B cell (primary cell): ENCODE data around the gene LRRC8D. TPM values are rescaled to one million over a fixed set of nuclear protein-coding genes. Genes with fewer than 3 reads are reported as not detected.

Source experiments
- ATAC-seq: fragments of 200-7000 bp; cut with Tn5 transposase; one replicate; pipeline ENCODE4 v1.10.0; 2021; ENCODE audit warnings: low read depth, mild to moderate bottlenecking, moderate number of reproducible peaks, moderate library complexity
- CTCF ChIA-PET: fragments of 350-600 bp; sonication (Branson Sonifier 250); formaldehyde crosslinking; loops from one replicate; lab custom pipeline; 2021; ENCODE audit warnings: antibody characterized with exemption, inconsistent platforms; lab: Charles Lee
- POLR2A ChIA-PET: fragments of 350-600 bp; sonication (Branson Sonifier 250); formaldehyde crosslinking; loops from one replicate; lab custom pipeline; 2021; ENCODE audit warnings: antibody characterized with exemption; lab: Charles Lee
- DNase-seq: peaks from one replicate; pipeline ENCODE4 v3.0.0; 2013
- H2AFZ ChIP-seq: 2 replicates; pipeline ENCODE4 v1.6.1; 2012; ENCODE audit warnings: mild to moderate bottlenecking, low read depth, low read length; ENCODE audit not compliant: insufficient read depth, poor library complexity, severe bottlenecking
- H3K27ac ChIP-seq, 2 donors: 1 replicate in 1 of 2; 2 replicates in 1 of 2; pipeline ENCODE4 v1.5.1; 2012 to 2013; ENCODE audit warnings: low read length in 2 of 2, mild to moderate bottlenecking in 2 of 2, moderate library complexity in 1 of 2
- H3K27me3 ChIP-seq, 4 experiments: fragments of 200-600 bp in 1 of 4; sonication (generic) in 1 of 4; replicated peaks in 1 of 4; 1 replicate in 2 of 4; 2 replicates in 2 of 4; pipeline versions ENCODE4 v1.6.1 to v1.7.0; 2013 to 2016; ENCODE audit warnings: low read length in 3 of 4, mild to moderate bottlenecking in 2 of 4, mixed read lengths in 1 of 4, moderate library complexity in 1 of 4; ENCODE audit not compliant: insufficient read depth in 4 of 4, control insufficient read depth in 3 of 4; ENCODE audit errors: control extremely low read depth in 1 of 4
- H3K36me3 ChIP-seq, 2 experiments: replicated peaks in 1 of 2; 1 replicate in 1 of 2; 2 replicates in 1 of 2; pipeline versions ENCODE4 v1.6.1 to v1.7.1; 2013; ENCODE audit warnings: low read length in 1 of 2; ENCODE audit not compliant: insufficient read depth in 2 of 2, control insufficient read depth in 1 of 2; ENCODE audit errors: control extremely low read depth in 1 of 2, extremely low read depth in 1 of 2
- H3K4me1 ChIP-seq, 2 donors: fragments of 200-600 bp in 1 of 2; sonication (generic) in 1 of 2; 1 replicate in 1 of 2; 2 replicates in 1 of 2; pipeline versions ENCODE4 v1.5.1 to v1.6.1; 2013 to 2017; ENCODE audit warnings: low read length in 2 of 2; ENCODE audit not compliant: control insufficient read depth in 2 of 2, insufficient read depth in 2 of 2
- H3K4me2 ChIP-seq: replicated peaks from 2 replicates; pipeline ENCODE3; 2012; ENCODE audit warnings: mild to moderate bottlenecking, low read depth, low read length; ENCODE audit not compliant: poor library complexity, severe bottlenecking
- H3K4me3 ChIP-seq, 5 experiments: fragments of 200-600 bp in 1 of 5; sonication (generic) in 1 of 5; 1 replicate in 3 of 5; 2 replicates in 2 of 5; pipeline versions ENCODE4 v1.5.1 to v1.7.0; 2011 to 2016; ENCODE audit warnings: low read length in 4 of 5, mild to moderate bottlenecking in 4 of 5, low read depth in 2 of 5, control low read depth in 1 of 5, moderate library complexity in 1 of 5; ENCODE audit not compliant: insufficient read depth in 1 of 5; ENCODE audit errors: control extremely low read depth in 1 of 5, extremely low read depth in 1 of 5
- H3K79me2 ChIP-seq: fragments of 200-600 bp; sonication (generic); one replicate; pipeline ENCODE4 v1.6.0; 2016; ENCODE audit warnings: low read length; ENCODE audit not compliant: control insufficient read depth, insufficient read depth
- H3K9ac ChIP-seq: fragments of 200-600 bp; sonication (generic); 2 replicates; pipeline ENCODE4 v1.6.1; 2017; ENCODE audit warnings: mild to moderate bottlenecking, low read length, moderate library complexity
- H3K9me3 ChIP-seq, 3 donors: one replicate each; pipeline versions ENCODE4 v1.6.1 to v1.7.1; 2013; ENCODE audit warnings: low read length in 2 of 3; ENCODE audit not compliant: control insufficient read depth in 2 of 3, insufficient read depth in 1 of 3; ENCODE audit errors: control extremely low read depth in 1 of 3
- H4K20me1 ChIP-seq: 2 replicates; pipeline ENCODE4 v1.6.0; 2012; ENCODE audit warnings: mild to moderate bottlenecking, low read length; ENCODE audit not compliant: insufficient read depth, control insufficient read depth, poor library complexity, severe bottlenecking
- H3K27ac Mint-ChIP-seq: one replicate; pipeline ENCODE4 v1.8.0; 2021; ENCODE audit warnings: mixed read lengths
- H3K27me3 Mint-ChIP-seq: one replicate; pipeline ENCODE4 v1.8.0; 2021; ENCODE audit warnings: mixed read lengths
- H3K4me1 Mint-ChIP-seq: one replicate; pipeline ENCODE4 v1.8.0; 2021; ENCODE audit warnings: mixed read lengths
- H3K4me3 Mint-ChIP-seq: one replicate; pipeline ENCODE4 v1.8.0; 2021; ENCODE audit warnings: mixed read lengths
- H3K9me3 Mint-ChIP-seq: one replicate; pipeline ENCODE4 v1.8.0; 2022; ENCODE audit warnings: mixed read lengths; ENCODE audit not compliant: insufficient read depth
- EZH2 ChIP-seq: IDR thresholded peaks from 2 replicates; pipeline ENCODE4 v1.6.1; 2012; ENCODE audit warnings: borderline replicate concordance, low read depth, mild to moderate bottlenecking, moderate library complexity, low read length; ENCODE audit not compliant: insufficient read depth, poor library complexity, severe bottlenecking
- WGBS: methylation state at CpG from one replicate; pipeline ENCODE4 v1.1.5; 2013; ENCODE audit warnings: missing lambda C conversion rate; ENCODE audit not compliant: insufficient coverage; 5-methylcytosine and 5-hydroxymethylcytosine counted together
- intact Hi-C: fragments of 100-400 bp; cut with micrococcal nuclease; formaldehyde crosslinking; loops from one replicate; pipeline ENCODE4 v1.10.0; 2022
- polyA plus RNA-seq: library from polyadenylated mRNA; depleted of rRNA; stranded (reverse); fragments of >200 nt; gene quantifications from 2 replicates; pipeline ENCODE4 v1.2.3, GENCODE V29; 2012
- total RNA-seq, 2 donors: library from RNA; stranded (reverse); fragments of 120-200 nt in 1 of 2; gene quantifications; 1 replicate in 1 of 2; 2 replicates in 1 of 2; pipeline versions ENCODE4 v1.2.3 to v1.2.4, GENCODE V29; 2013 to 2022
- TF ChIP-seq, protein P1 (sequence below): fragments of 200-600 bp; IDR thresholded peaks from one replicate; pipeline ENCODE4 v1.8.0; 2022; ENCODE audit warnings: antibody characterized with exemption, mild to moderate bottlenecking

LRRC8D gene
- total and polyA plus RNA-seq, 2 donors (not counting 1 experiment from before 2014, with no cell fraction given): 23.7 to 47.0 TPM

DNA sequence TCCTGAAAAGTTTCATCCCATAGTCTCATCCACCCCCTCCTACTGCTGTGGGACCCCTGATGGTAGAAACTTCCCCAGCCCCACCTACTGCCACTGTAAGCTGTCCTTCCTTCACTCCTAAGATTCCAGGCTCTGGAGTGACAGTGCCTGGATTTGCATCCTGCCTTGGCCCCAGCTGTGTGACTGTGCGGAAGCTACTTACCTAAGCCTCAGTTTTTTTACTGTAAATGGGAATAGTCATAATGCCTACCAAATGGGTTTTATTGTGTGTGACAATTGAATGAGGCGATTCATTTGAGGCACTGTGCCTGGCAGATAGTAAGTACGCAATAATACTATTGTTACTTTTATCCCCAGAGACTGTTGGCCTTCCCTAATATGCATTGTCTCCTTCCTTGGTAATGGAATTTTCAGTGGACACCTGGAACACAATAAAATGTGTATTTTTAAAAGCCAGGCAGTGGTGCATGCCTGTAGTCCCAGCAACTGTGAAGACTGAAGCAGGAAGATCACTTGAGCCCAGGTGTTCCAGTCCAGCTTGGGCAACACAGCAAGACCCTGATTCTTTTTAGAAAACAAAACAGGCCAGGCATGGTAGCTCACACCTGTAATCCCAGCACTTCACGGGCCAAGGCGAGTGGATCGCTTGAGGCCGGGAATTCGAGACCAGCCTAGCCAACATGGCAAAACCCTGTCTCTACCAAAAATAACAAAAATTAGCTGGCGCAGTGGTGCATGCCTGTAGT is 119.0 kb downstream of the LRRC8D start:
- intact Hi-C loops: no loop called here
- H3K9ac ChIP-seq: no peak overlapping the region
- H3K27me3 ChIP-seq: no peaks in the 10 kb centered on the region
- H3K27ac Mint-ChIP-seq: no peak overlapping the region
- H3K4me3 Mint-ChIP-seq: no peak overlapping the region
- no peaks in the 10 kb centered on the region for H3K27me3 Mint-ChIP-seq
- WGBS: 100% methylated on average over 1 of the region's 9 CpGs
- H3K9me3 ChIP-seq: no peaks in the 10 kb centered on the region
- no peaks in the 10 kb centered on the region for H4K20me1 ChIP-seq
- peaks cover 0 to 4% of the 10 kb centered on the region in 2 experiments for H3K36me3 ChIP-seq
- H3K4me1 ChIP-seq: no peaks in the 10 kb centered on the region
- H3K27ac ChIP-seq: no peak overlapping the region
- ATAC-seq (no peak), DNase-seq (no peak)
- H2AFZ ChIP-seq: no peak overlapping the region
- H3K9me3 Mint-ChIP-seq: no peaks in the 10 kb centered on the region
- H3K4me2 ChIP-seq: no peak overlapping the region
- H3K4me3 ChIP-seq: no peak overlapping the region
- ChIA-PET POLR2A (no interaction called here), CTCF (no interaction called here)
- TF ChIP-seq, protein P1, sequence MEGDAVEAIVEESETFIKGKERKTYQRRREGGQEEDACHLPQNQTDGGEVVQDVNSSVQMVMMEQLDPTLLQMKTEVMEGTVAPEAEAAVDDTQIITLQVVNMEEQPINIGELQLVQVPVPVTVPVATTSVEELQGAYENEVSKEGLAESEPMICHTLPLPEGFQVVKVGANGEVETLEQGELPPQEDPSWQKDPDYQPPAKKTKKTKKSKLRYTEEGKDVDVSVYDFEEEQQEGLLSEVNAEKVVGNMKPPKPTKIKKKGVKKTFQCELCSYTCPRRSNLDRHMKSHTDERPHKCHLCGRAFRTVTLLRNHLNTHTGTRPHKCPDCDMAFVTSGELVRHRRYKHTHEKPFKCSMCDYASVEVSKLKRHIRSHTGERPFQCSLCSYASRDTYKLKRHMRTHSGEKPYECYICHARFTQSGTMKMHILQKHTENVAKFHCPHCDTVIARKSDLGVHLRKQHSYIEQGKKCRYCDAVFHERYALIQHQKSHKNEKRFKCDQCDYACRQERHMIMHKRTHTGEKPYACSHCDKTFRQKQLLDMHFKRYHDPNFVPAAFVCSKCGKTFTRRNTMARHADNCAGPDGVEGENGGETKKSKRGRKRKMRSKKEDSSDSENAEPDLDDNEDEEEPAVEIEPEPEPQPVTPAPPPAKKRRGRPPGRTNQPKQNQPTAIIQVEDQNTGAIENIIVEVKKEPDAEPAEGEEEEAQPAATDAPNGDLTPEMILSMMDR: no peak
- no peak for TF ChIP-seq EZH2
- no peaks in the 10 kb centered on the region for H3K79me2 ChIP-seq
- no peaks in the 10 kb centered on the region for H3K4me1 Mint-ChIP-seq

DNA sequence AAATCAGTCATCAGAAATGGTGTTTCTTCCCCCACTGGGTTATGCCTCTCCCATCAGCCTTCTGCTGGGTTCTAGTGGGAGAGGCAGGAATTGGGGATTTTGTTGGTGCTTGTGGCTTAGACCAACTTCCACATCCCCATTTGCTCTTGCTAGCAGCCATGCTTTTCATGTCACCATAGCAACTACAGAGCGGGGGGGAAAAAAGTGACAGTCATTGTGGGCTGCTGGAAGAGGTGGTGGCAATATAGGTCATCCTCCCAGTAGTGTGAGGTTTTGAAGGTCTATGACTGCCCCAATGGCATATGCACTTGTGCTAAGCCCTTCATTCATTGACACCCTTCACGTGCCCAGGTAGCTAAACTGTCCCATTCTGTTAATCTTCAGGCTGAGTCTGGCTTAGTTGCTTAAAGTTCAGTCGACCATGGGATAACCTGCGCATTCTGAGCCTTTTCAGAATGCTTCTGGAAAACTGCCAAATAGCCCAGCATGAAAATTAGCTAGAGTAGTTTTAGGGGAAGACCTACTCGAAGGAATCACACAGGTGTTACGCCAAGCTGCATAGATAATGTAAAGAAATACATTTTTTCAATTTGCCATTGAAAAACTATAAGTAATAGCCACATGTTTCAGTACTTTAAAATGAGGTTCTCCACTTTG is 120.4 kb downstream of the LRRC8D start:
- intact Hi-C loops: no loop called here
- Mint-ChIP-seq H3K4me1 (no peaks in the 10 kb centered on the region), H3K4me3 (no peak overlapping the region), H3K9me3 (no peaks in the 10 kb centered on the region), H3K27me3 (no peaks in the 10 kb centered on the region), H3K27ac (no peak overlapping the region)
- no peak overlapping the region for H2AFZ ChIP-seq
- ATAC-seq: peak; percentile 28
- DNase-seq: peak; percentile 10
- H4K20me1 ChIP-seq: no peaks in the 10 kb centered on the region
- no peaks in the 10 kb centered on the region for H3K9me3 ChIP-seq
- H3K4me2 ChIP-seq: no peak overlapping the region
- H3K9ac ChIP-seq: no peak overlapping the region
- POLR2A ChIA-PET: no interaction called here
- no peaks in the 10 kb centered on the region for H3K4me1 ChIP-seq
- no peak for TF ChIP-seq EZH2
- TF ChIP-seq, protein P1: no peak
- 81% methylated on average over 4 of the region's 6 CpGs for WGBS
- CTCF ChIA-PET: no interaction called here
- H3K4me3 ChIP-seq: no peak overlapping the region
- H3K27ac ChIP-seq: no peak overlapping the region
- H3K79me2 ChIP-seq: no peaks in the 10 kb centered on the region
- H3K27me3 ChIP-seq: no peaks in the 10 kb centered on the region
- H3K36me3 ChIP-seq: no peaks in the 10 kb centered on the region
